Skeletal muscle satellite cell (primary cell): ENCODE measurements around the gene SRRD.
A peak's percentile ranks its signal among the peaks of the same experiment; 100 is the strongest.

Experiments used
- H3K27me3 ChIP-seq: 2 replicates; pipeline ENCODE4 v1.7.0; 2013; ENCODE audit warnings: low read length; ENCODE audit not compliant: control insufficient read depth, insufficient read depth
- H3K36me3 ChIP-seq: 2 replicates; pipeline ENCODE4 v1.7.0; 2013; ENCODE audit warnings: mild to moderate bottlenecking, control low read depth, low read length; ENCODE audit not compliant: insufficient read depth
- H3K4me1 ChIP-seq: 2 replicates; pipeline ENCODE4 v1.7.0; 2013; ENCODE audit warnings: low read length; ENCODE audit not compliant: control insufficient read depth, insufficient read depth
- H3K4me2 ChIP-seq: 2 replicates; pipeline ENCODE4 v1.7.0; 2013; ENCODE audit warnings: mild to moderate bottlenecking, low read length
- H3K4me3 ChIP-seq: 2 replicates; pipeline ENCODE4 v1.7.0; 2013; ENCODE audit warnings: low read length
- H3K9ac ChIP-seq: 2 replicates; pipeline ENCODE4 v1.7.0; 2013; ENCODE audit warnings: mild to moderate bottlenecking, low read depth, low read length, moderate library complexity
- H3K9me3 ChIP-seq: replicated peaks from 2 replicates; pipeline ENCODE4 v1.7.0; 2013; ENCODE audit warnings: mild to moderate bottlenecking, control low read depth, low read length

Gene SRRD

DNA sequence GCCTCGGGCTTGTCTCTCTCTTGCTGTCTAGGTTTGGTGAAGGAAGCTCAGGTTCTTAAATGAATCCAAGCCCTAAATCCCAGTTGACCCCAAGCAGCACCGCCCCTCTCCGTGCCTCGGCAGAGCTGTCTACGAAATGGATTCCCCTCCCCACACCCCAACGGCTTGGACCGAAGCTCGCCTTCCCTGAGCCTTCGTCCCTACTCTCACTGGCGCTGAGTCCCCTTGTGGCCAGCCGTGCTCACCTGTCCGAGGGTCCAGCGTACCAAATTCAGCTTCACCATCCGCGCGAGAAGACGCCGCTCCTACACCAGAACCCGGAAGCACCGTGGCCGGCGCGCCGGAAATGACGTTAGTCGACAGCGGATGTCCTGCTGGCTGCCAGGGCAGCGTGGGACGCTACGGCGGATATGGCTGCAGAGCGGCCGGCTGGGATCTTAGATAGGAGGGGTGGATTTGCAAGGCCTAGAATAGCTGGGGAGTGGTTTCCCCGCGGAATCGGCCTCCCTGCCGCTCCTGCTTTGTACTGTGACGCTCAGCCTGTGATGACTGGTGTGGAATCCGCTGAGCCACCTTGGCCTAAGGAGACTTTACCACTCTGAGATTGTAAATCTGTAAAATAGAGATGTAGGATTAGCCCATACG is 28.6 kb downstream of the SRRD start, which contains the start of gene TFIP11:
TFIP11 (minus strand) TSS at position 325 of the 645 bp plus-strand sequence. CDS start 2,201 bp downstream, outside the sequence.
- peak within 1 kb of the TSS; percentile 96 for H3K4me2 ChIP-seq
- no peaks in the 10 kb centered on the region for H3K9me3 ChIP-seq
- H3K27me3 ChIP-seq = no peaks in the 10 kb centered on the region
- peaks cover 13% of the 10 kb centered on the region for H3K4me1 ChIP-seq
- peak within 1 kb of the TSS; percentile 96 for H3K9ac ChIP-seq
- peaks cover 21% of the 10 kb centered on the region for H3K36me3 ChIP-seq
- H3K4me3 ChIP-seq = peak within 1 kb of the TSS; percentile 99

DNA sequence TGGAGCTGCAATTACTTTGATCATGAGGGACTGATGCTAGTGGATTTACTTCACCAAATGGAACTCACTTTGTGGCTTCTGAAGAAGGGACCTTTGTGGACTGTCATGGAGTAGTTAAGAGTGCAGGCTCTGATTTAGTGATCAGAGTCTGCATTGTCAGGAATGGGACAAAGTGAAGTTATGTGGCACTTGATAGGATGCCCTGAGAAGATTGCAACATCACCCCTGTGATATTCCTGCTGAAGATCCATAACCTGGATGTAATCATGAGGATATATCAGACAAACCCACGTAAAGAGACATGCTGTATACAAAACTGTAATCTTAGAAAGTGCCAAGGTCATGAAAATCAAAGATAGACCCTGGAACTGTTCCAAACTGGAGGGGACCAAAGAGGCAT is 30.2 kb downstream of the SRRD start:
- H3K9ac ChIP-seq = no peak overlapping the region
- H3K27me3 ChIP-seq = no peaks in the 10 kb centered on the region
- H3K36me3 ChIP-seq = peaks cover 12% of the 10 kb centered on the region
- no peak overlapping the region for H3K4me3 ChIP-seq
- H3K4me2 ChIP-seq = peak overlapping the region; percentile 96
- H3K9me3 ChIP-seq = no peaks in the 10 kb centered on the region
- H3K4me1 ChIP-seq = peaks cover 13% of the 10 kb centered on the region

GRCh38 chr22:26514419-26515161 is 30.9 kb downstream of the SRRD start:
- peak overlapping the region; percentile 96 for H3K4me2 ChIP-seq
- no peaks in the 10 kb centered on the region for H3K27me3 ChIP-seq
- no peaks in the 10 kb centered on the region for H3K9me3 ChIP-seq
- no peak overlapping the region for H3K9ac ChIP-seq
- H3K4me3 ChIP-seq = no peak overlapping the region
- H3K36me3 ChIP-seq = peaks cover 6% of the 10 kb centered on the region
- peaks cover 13% of the 10 kb centered on the region for H3K4me1 ChIP-seq

GRCh38 chr22:26515931-26516330 is 32.3 kb downstream of the SRRD start:
- Histone ChIP-seq H3K4me1 (peaks cover 13% of the 10 kb centered on the region), H3K9ac (no peak overlapping the region), H3K4me3 (no peak overlapping the region), H3K27me3 (no peaks in the 10 kb centered on the region), H3K36me3 (no peaks in the 10 kb centered on the region), H3K9me3 (no peaks in the 10 kb centered on the region), H3K4me2 (no peak overlapping the region)

DNA sequence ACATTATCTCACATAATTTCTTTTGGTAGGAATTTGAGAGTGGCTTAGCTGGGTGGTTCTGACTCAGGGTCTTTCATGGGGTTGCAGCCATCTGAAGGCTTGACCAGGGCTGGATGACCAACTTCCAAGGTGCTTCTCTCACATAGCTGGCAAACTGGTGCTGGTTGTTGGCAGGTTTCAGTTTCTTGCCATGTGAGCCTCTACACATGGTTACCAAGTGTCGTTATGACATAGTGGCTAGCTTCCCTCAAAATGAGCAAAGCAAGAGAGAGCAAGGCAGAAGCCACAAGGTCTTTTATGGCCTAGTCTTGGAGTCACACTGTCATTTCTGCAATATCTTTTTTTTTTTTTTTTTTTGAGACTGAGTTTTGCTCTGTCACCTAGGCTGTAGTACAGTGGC is 32.8 kb downstream of the SRRD start:
- no peak overlapping the region for H3K4me2 ChIP-seq
- no peaks in the 10 kb centered on the region for H3K36me3 ChIP-seq
- H3K4me3 ChIP-seq = no peak overlapping the region
- no peaks in the 10 kb centered on the region for H3K9me3 ChIP-seq
- no peak overlapping the region for H3K9ac ChIP-seq
- no peaks in the 10 kb centered on the region for H3K27me3 ChIP-seq
- H3K4me1 ChIP-seq = peaks cover 13% of the 10 kb centered on the region

DNA sequence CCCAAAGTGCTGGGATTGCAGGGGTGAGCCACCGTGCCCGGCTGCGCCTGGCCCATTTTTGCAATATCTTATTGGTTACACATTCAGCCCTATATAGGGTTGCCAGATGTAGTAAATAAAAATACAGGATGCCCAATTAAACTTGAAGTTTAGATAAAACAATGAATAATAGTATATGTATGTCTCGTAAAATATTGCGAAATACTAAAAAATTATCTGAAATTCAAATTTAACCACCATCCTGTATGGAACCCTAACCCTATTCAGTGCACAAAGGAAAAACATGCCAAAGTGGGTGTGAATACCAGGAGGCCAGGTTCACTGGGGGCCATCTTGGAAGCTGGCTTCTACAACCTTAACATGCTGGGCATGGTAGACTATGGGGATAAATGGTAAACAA is 33.8 kb downstream of the SRRD start:
- H3K9ac ChIP-seq = no peak overlapping the region

DNA sequence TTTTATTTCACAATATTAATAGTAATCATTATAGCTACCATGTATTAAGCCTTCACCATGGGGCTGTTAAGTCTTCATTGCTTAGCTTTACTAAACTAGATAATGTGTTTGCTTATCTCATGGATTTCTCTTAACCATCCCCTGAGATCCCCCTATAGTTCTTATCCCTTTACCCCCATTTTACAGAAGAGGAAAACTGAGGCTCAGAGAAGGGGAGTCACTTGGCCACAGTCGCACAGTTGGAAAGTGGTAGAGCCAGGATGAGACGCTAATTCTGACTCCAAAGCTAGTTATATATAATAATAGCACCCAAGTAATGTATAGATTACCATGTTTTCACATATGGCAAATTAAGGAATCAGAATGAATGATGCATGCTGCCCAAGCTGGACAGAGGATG is 38.3 kb downstream of the SRRD start:
- H3K9me3 ChIP-seq = no peaks in the 10 kb centered on the region

More for the DNA sequence above, 33.8 kb downstream of the SRRD start:
- H3K27me3 ChIP-seq = no peaks in the 10 kb centered on the region
- H3K9me3 ChIP-seq = no peaks in the 10 kb centered on the region
- no peak overlapping the region for H3K4me3 ChIP-seq
- H3K36me3 ChIP-seq = no peaks in the 10 kb centered on the region
- H3K4me1 ChIP-seq = peaks cover 13% of the 10 kb centered on the region
- no peak overlapping the region for H3K4me2 ChIP-seq

GRCh38 chr22:26522592-26522991 is 38.9 kb downstream of the SRRD start:
- H3K9me3 ChIP-seq = no peaks in the 10 kb centered on the region
- H3K27me3 ChIP-seq = no peaks in the 10 kb centered on the region
- H3K4me1 ChIP-seq = no peaks in the 10 kb centered on the region
- H3K9ac ChIP-seq = no peak overlapping the region
- no peak overlapping the region for H3K4me3 ChIP-seq
- peaks cover 4% of the 10 kb centered on the region for H3K36me3 ChIP-seq
- H3K4me2 ChIP-seq = no peak overlapping the region

More for the DNA sequence above, 38.3 kb downstream of the SRRD start:
- Histone ChIP-seq H3K4me3 (no peak overlapping the region), H3K36me3 (peaks cover 4% of the 10 kb centered on the region), H3K4me1 (no peaks in the 10 kb centered on the region), H3K27me3 (no peaks in the 10 kb centered on the region), H3K9ac (no peak overlapping the region), H3K4me2 (no peak overlapping the region)

DNA sequence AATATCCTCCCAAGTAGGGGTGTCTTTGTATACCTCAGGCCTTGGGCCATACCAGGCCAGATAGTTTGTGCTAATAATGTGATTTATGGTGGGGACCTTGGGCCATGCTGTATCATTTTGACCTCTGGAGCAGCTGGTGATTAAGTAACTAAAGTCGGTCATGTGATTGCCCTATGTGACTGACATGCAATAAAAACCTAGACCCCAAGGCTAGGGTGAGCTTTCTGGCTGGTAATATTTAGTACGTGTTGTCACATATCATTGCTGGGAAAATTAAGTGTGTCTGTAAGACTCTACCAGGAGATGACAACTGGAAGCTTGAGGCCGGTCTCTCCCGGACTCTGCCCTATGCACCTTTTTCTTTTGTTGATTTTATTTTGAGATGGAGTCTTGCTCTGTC is 41.2 kb downstream of the SRRD start:
- no peak overlapping the region for H3K4me3 ChIP-seq
- H3K9ac ChIP-seq = no peak overlapping the region
- peaks cover 8% of the 10 kb centered on the region for H3K36me3 ChIP-seq
- H3K27me3 ChIP-seq = no peaks in the 10 kb centered on the region
- peaks cover 3% of the 10 kb centered on the region for H3K4me1 ChIP-seq
- H3K9me3 ChIP-seq = no peaks in the 10 kb centered on the region
- no peak overlapping the region for H3K4me2 ChIP-seq

DNA sequence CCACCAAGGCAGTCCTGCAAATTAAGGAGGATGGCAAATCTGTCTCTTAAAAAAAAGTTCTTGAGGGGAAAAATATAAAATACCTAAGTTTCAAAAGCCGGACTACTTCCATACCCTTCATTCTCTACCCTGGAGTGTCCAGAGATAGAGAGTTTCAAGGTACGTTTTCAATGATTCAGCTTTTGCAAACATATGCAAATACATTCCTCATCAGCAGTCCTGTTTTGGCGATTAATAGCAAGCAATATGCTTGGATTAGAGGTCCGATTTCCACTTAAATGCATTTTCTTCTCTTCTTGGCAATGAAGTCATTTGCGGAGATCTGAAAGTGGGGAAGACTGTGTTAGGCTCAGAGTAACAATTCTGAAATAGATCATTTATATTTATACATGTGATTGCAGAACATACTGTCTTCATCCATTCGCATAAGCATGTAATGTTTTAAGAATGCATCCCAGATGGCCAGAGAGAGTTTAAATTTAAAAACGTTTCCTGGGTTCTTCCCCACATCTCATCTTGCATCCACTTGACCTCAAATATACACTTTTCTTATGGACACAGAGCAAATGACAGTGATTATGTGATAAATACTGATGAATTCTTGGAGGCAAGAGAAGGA is 42.4 kb downstream of the SRRD start:
- Histone ChIP-seq H3K36me3 (peaks cover 11% of the 10 kb centered on the region), H3K4me2 (no peak overlapping the region), H3K4me3 (no peak overlapping the region), H3K9me3 (no peaks in the 10 kb centered on the region), H3K9ac (no peak overlapping the region), H3K27me3 (no peaks in the 10 kb centered on the region), H3K4me1 (peaks cover 3% of the 10 kb centered on the region)

DNA sequence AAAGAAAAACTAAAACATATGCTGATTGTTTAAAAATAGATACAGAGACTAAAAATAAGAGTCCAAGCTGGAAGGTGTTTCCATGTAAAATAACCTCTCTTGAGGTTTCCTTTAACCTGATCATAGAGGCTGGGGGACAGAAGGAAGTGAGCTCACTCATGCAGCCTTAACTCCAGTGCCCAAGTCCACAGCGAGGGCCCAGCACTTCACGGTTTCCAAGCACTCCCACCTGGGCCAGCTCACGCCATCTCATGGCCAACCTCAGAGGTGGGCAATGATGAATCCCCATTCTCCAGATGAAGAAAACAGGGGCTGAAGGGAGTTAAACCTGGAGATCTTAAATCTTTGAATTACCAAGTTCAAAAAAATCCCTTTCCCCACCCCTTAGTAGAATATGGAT is 43.5 kb downstream of the SRRD start:
- H3K4me1 ChIP-seq = peaks cover 3% of the 10 kb centered on the region
- no peaks in the 10 kb centered on the region for H3K27me3 ChIP-seq
- peaks cover 17% of the 10 kb centered on the region for H3K36me3 ChIP-seq
- no peak overlapping the region for H3K9ac ChIP-seq
- H3K4me3 ChIP-seq = no peak overlapping the region
- no peaks in the 10 kb centered on the region for H3K9me3 ChIP-seq
- no peak overlapping the region for H3K4me2 ChIP-seq
